ENCODE measurements around the gene CHRM2.
A peak's percentile ranks its signal among the peaks of the same experiment; 100 is the strongest.
"Not testable (repeated sequence)": the region's sequence is repeated elsewhere in the genome, so short reads cannot be mapped to it uniquely, and the experiment has no call there.

CHRM2 gene

DNA sequence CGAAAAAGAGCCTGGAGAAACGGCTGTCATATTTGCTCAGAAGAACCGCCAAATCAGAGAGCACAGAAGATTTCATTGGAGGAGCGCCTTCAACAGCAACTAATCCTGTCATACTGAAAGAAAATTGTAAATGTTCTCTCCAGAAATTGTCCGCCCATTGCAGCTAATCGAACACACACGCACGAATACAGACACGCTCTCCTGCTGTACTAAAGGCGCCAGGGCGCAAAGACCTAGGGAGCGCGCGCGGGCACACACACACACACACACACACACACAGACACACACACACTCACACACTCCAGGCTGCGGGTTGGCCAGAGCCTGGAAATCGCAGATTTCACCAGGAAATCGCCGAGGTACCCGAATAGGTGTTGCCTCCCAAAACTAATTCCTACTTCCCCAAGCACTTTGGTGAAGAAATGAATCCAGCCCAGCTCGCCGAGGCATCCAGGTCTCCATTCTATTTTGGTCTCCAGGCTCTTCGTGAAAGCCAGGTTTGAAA, at the start of gene CHRM2:
Gene CHRM2 (plus strand): TSS at position 157 of the 505 bp plus-strand sequence. CDS start 146,214 bp downstream, outside the sequence.
- no peak for DNase-seq

DNA sequence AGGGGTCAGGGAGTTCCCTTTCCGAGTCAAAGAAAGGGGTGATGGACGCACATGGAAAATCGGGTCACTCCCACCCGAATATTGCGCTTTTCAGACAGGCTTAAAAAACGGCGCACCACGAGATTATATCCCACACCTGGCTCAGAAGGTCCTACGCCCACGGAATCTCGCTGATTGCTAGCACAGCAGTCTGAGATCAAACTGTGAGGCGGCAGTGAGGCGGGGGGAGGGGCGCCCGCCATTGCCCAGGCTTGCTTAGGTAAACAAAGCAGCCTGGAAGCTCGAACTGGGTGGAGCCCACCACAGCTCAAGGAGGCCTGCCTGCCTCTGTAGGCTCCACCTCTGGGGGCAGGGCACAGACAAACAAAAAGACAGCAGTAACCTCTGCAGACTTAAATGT, 37.1 kb upstream of the CHRM2 start:
- DNase-seq: not testable (repeated sequence)

DNA sequence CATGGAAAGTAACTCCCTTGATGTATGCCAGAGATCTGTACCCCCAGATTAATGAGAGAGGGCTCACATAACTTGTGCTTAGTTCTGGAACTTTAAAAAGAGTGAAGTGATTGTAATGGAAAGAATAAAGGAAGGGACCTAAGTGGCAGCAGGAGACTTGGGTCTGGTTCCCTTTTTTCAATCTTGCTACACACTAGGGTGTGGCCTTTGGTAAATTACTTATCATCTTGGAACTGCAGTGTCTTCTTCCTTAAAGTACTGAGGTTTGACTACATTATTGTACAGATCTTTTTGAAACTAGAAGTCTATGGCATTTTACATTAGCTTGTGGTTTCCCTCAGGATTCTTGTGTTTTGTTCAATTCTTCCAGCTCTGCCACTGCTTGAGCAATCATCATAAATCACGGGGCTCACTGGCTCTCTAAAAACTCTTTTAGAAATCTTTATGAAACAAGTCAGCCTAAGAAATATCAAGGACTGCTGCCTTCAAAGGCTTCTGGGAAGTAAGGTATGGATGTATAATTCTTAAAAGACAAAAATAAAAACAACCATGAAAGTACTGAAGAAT, 22.5 kb upstream of the CHRM2 start:
- DNase-seq: peak; percentile 38 to 40

DNA sequence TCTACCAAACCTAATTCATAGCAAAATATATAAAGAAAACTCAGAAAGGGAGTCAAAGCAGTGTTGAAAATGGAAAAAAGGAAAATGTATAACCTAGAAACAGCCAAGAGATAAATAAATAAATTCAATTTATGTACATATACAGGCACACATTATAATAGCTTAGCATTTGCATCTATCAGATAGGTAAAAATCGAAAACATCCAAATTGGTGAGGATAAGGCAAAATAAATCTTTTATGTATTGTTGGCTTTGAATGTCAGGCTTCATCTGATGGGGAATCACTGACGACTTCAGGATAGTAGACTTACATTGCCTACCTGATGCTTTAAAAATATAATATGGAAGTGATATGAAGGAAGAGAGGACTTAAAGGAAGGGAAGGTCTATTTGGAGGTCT, 20.6 kb upstream of the CHRM2 start:
- no peak for DNase-seq

DNA sequence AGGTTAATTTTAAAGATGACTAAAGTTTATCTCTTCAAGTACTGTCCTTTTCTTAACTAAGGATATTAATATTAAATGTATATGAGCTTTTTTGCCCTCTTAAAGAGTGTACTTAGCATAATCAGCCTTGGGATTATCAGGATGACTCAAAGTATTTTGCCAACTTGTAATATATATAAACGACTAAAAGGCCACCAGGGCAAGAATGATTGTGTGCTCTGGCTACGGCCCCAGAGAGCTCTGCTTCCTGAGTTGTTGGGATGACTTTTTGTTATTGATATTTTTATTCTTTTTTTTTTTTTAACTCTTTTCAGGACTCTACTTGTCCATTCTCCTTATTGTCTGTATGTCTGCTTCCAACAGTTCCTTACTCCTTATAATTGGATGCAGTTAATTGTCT, 14.8 kb upstream of the CHRM2 start:
- no peak for DNase-seq

DNA sequence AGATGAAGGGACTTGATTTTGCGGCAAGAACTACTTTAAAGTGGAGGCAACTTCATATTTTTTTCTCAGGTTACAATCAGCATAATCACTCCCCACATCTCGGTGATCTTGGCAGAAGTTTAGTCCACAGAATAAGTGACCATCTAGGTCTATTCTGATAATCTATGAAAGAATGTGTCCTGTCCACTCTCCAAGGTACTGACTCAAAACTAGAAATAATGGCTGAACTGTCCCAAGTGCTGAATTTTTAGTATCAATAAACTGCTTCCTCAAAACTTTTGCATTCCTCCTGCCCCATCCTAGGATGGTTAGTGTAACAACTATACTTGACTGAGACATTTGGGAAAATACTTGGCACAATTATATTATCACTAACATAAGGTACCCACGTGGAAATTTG, 10.9 kb upstream of the CHRM2 start:
- DNase-seq: peak; percentile 70 to 83

DNA sequence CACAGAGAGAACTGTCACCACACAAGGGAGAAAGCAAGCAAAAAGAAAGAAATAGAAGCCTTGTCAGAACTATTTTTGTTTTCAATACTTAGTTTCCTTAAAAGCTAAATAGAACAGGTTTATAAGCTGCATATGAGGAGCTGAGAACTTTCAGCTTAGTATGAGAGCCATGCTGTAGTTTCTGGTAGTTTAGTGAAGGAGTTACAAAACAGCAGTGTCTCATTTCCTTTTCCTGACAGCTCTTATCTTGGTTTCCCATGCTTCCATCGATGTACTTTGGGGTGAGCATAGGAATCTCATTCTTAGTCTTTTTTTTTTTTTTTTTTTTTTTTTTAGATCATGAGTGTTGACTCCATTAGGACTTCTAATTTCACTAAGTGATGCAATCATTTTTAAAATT, 8.6 kb upstream of the CHRM2 start:
- DNase-seq: peak; percentile 18 to 19

DNA sequence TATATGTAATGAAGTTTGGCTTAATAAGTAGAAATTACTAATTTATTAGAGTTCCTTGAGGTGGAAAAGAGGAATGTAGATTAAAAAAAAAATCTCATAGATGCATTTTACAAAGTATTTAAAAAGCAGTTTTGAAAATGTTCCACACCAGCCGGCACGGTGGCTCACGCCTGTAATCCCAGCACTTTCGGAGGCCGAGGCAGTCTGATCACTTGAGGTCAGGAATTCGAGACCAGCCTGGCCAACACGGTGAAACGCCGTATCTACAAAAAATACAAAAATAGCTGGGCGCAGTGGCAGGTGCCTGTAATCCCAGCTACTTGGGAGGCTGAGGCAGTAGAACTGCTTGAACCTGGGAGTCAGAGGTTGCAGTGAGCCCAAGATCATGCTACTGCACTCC, 3.2 kb upstream of the CHRM2 start:
- no peak for DNase-seq

DNA sequence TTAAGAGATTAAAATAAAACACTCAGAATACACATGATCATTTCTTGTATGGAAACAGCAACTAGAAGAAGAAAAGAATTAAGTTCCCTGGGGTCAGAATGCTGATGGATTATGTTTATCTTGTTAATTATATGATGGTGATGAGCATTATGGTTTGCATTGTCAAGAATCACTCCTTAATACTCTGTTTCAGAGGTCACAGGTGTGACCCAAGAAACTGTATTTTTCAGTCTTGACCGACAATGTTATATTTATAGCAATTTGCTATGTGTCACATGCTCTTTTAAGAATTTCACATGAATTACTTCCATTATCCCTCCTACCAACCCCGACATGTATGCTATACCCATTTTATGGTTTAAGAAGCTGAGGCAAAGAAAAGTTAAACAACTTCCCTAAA, 2.7 kb upstream of the CHRM2 start:
- DNase-seq: no peak

DNA sequence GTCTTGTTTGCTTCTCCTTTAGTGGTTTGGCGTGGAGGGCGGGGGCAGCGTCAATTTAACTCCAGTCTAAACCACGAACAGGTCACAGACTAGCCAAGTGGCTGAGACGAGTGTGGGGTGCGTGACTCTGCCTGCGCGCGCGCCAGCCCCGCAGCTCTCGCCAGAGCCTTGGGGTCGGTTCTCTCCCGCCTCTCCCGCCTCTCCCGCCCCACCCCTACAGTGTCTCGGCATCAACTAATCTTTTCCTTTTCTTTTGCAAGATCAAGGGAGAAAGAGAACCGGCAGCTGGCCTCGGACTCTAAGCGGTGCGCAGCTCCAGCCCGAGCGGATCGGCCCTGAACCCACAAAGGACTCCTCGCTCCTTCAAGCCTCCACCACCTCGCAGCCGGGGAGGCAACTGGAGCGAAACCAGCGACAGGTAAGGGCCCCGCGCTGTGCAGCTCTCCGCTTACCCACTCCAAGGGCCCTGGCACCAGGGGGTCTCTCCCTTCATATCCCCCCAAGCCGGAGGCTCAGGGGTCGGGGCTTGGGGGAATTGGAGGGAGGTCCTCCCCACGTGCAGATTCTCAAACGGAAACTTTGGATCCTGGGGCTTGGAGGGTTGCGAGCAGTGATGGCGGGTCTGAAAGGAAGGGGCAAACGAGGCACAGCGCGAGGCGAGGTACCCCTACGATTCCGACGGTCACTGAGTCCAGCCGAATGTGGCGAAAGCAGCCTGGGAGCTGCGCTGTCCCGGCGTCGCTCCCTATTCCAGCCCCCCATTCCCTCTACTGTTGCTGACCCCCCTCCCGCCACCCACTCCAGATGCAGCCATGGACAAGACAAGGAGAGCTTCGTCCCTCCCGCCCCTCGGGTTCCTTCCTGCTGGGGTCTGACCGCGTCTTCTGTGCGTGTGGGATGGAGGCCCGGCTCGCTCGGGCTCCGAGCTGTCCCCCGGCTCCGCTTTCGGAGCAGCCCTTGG, 829 bp downstream of the CHRM2 start:
- no peak for DNase-seq

DNA sequence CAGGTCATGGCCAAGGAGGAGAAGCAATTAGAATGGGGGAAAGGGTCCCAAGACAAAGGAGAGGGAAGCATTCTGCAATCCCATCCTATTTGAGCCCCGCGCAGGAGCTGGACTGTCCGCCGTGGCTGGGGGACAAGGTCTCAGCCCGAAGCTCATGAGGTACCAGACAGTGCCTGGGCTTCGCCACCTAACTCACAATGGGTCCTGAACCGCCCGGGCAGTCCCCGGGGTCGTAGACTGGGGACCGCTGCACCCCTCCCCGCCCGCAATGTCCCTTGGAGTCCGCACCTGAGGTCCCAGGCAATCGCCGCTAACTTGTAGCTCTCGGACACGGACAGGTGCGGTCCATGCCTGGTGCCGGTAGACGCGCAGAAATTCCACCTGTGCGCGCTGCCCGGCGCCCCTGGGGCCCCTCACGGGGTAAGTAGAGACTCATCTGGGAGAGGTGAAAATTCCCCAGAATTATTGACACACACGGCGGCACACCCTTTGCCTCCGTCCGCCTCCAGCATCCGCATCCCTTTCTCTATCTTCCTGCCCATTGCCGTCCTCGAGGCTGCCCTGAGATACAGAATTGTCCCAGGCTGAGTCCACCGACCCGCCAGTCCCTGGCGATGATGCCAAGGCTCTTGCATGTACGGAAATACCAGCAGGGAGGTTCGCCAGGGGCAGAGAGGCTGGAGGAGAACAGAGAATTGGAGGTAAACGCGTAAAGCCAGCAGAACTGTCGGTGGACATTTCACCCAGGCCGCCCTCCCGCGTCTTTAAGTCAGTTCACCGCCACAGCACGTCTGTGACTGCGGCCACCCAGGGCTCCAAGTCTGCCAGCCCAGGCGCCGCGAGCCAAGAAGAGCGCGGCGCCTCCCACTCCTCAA, 1.8 kb downstream of the CHRM2 start:
- DNase-seq: no peak

DNA sequence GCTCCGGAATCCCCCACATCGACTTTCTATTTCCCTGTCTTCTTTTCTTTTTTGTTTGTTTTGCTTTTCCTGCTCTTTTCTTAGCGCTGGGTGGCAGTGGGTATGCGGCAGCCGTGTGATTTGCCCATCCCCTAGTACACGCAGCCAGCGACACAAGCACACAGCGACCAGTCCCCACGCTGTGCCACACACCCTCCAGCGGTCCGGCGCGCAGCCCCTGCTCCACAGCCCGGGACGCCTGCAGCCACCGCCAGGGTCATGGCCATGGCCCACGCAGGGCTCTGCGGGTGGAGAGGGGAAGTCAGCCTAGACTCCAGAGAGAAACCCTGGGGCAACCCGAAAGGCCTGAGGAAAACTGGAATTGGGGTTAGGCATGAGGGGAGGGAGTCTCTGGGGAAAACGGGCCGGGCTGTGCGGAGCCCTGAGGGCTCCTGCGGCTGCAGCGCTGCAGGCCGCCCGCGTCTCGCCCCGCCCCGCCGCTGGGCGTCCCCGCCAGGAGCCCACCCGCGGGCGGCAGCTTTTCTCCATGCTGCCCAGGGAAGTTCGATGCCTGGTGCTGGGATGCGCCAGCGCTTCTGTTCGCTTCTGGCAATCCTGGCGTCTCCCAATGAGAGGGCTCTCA, 2.5 kb downstream of the CHRM2 start:
- no peak for DNase-seq

DNA sequence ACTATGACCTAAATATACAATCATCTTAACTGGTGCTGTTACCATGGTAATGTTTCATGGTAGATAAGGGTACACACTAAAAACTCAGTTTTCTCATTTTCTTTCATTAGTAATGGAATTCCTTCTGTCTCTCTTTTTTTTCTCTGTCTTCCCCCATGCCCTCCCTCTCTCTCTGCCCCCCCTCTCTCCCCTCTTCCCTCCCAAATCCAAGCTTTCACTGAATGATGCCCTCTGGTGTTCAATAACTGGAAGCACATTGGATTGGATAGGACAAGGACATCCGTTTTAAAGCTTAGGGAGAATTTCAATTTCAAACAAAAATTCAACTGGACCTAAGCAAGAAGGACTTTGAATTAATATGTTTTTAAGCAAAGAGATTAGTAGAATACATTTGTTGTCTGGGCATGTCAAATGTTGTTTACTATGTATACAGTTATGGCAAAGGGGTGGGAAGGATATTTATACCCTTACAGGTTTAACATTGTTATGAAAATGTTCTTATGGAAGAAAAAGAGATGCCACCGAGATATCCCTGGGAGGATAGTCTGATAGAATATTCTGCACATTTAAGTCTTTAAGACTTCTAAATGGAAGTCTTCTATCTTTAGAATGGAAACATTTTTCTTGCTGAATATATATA, 6.1 kb downstream of the CHRM2 start:
- DNase-seq: peak; percentile 21 to 45

DNA sequence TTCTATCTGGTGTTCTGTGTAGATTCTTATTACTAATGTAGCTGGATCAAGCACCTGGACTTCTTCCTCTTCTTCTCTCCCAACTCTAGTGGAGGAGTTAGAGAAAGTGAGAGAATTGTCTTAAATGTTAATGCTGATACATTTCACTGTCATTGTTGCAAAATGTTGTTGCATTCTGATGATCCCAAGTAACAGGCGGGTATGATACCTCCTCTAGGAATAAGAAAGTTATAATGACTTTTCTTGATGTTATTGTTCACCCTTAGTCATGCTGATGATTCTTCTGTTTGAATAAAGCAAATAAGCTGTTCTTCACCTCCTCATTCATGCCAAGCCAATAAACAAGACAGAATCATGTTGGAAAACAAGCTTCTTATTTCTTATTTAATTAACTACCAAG, 9.1 kb downstream of the CHRM2 start:
- DNase-seq: no peak

DNA sequence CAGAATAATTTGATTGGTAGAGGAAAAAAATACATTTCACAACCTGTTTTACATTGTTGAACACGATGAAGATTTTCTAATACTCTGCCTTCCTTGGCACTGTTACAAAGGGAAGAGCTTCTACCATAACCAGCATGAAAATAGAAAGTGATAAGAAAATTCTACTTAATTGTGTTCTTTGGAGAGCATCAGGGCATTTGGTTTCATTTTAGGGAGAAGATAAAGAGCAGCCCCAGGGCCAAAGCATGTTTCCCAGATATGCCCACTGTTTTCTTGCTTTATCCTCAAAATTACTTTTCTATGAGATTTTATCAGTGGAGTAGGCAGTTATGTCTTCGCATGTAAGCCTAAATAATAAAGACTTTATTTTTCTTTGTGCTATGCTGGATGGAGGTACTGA, 9.5 kb downstream of the CHRM2 start:
- DNase-seq: no peak

DNA sequence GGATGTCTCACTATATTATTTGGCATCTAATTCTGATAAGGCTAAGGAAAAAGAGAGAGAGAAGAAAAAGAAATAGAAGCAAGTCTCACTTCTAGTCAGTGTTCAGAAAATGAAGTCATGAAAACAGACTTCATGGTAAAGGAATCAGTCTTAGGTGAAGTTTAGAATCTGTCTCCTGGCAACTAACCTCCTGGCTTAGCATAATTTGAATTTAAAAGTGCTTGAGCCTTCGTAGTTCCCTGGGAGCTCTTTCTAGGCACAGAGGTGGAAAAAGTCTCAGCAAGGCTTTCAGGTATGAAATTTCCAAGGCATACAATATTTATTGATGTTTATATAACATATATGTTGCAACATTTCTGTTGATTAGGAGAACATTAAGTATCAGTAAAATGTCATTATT, 10.4 kb downstream of the CHRM2 start:
- no peak for DNase-seq

DNA sequence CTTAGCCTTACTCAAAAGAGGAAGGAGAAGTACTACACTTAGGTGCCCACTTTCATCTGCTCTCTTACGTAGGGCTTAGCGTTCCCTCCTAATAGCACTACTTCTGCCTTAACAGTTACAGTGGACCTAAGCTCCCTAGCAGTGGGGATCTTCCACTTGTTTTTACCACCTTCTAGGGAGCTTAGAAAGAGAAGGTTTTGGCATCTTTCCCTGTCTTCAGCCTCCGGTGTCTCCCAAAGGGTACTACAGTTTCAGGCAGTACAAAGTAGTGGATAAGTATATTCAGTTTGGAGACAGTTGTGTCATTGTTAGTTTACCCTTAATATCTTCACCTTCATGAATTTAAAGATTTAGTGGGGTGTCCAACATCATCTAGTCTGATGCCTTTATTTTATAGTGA, 14.6 kb downstream of the CHRM2 start:
- peak in 1 of 2 experiments; percentile 1 for DNase-seq

DNA sequence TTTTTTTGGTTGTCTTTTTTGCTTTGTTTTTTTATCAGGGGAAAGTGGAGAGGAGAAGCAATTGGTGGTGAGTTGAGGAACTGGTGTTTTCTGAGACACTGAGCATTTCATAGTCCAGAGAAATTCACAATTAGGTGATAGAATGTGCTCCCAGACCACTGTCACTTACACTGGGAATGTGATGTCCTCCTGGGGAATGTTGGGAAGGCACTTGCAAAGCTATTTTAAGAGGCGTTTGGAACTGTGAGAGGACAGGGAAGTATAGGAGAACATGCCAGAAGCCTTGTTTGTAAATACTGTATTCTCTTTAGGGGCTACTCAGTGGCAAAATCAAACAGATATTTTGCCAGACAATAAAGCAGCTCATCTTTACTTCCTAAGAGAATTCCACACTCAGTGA, 16.0 kb downstream of the CHRM2 start:
- no peak for DNase-seq

DNA sequence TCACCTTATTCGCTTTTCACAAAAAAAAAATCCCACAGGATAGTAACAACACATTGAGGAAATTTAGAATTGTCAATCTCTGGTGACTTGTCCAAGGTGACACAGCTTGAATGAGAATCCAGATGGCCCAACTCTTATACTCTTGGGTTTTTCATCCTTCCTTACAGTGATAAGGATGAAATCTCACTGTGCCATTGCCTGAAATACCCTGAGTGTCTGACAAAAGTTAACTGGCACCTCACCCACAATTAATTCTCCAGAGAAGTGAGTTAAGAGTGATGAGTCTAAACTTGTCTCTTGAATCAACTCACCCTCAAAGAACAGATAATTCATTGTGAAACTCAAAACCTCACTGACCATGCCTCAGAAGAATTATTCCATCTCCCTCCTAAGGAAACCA, 18.9 kb downstream of the CHRM2 start:
- no peak for DNase-seq

DNA sequence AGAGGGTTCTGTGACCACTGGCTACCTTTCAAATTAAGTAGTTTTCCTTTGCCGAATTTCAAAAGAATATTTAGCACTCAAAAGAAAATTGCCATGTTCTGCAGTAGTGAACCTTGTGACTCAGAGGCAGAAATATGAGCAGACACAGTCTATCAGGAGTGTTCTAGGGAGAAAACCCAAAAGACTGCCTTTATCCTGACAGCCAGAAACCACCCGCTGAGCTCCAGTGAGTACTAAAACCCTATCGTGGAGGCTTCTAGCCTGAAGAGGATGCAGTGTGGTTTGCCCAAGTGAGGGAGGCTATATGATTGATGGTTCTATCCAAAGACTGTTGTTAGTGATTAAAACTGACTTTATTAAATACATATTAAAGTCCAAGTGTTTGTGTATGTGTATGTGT, 21.9 kb downstream of the CHRM2 start:
- no peak for DNase-seq

DNA sequence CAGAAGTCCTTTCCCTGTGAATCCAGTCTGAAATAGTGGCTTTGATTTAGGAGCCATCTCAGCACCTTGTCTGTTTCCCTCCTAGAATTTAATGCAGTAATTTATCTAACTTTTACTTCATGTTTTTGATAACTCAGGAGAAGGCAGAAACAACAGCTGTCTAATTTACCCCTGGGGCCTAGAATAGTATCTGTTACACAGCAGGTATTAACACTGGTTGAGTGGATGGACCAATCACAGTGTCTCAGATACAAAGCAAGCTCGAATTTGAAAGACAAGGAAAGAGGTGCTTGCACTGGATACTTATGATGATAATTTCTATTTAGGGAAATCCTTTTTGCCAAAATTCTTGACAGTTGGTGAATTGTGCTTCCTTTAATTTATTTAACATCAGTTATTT, 23.4 kb downstream of the CHRM2 start:
- DNase-seq: no peak

DNA sequence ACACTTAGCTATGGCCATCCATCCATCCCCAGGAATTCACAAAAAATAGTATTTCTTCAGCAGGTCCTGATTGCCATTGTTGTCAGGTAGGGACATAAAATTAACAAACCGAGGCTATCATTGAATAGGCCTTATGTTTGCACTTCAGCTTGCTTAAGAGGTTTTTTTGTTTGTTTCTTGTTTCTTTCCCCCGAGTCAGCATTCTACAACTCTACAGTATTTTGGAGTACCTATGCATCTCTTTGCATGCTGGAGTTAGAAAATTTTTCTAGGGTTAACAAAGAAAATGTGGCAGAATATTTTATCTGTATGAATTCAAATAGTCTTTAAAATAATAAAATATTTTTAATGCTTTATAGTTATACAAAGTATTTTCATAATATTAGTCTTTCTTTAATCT, 26.3 kb downstream of the CHRM2 start:
- DNase-seq: no peak

Data from Kasumi-1 (cell line).